GM12878 (cell line): ENCODE data around the gene RAP2C. TPM values are rescaled to one million over a fixed set of nuclear protein-coding genes. Genes with fewer than 3 reads are reported as not detected.

ENCODE experiments used
- ATAC-seq: fragments of 200-7000 bp; cut with Tn5 transposase; 3 replicates; pipeline ENCODE4 v1.9.1; 2020; ENCODE audit warnings: mild to moderate bottlenecking, moderate library complexity
- BruUV-seq: library from RNA; stranded (reverse); fragments of 400-500 nt; replicated peaks from 2 replicates; lab custom pipeline; 2021; lab: Mats Ljungman, UMichigan
- CTCF ChIA-PET: fragments of 300-600 bp; sonication (Branson Sonifier 250); formaldehyde crosslinking; extraction: SDS; loops from one replicate; lab custom pipeline; 2021; ENCODE audit warnings: inconsistent platforms; lab: Yijun Ruan, JAX
- POLR2A ChIA-PET: fragments of 350-600 bp; formaldehyde crosslinking; extraction: SDS; loops from one replicate; lab custom pipeline; 2021; ENCODE audit warnings: inconsistent platforms; lab: Charles Lee
- RAD21 ChIA-PET: fragments of 300-600 bp; sonication (Branson Sonifier 250); formaldehyde crosslinking; loops from one replicate; lab custom pipeline; 2023; ENCODE audit warnings: antibody characterized with exemption; ENCODE audit not compliant: unreplicated experiment; lab: Charles Lee
- SMC1A ChIA-PET: fragments of 300-600 bp; sonication (Branson Sonifier 250); formaldehyde crosslinking; loops from one replicate; lab custom pipeline; 2023; ENCODE audit not compliant: unreplicated experiment, uncharacterized antibody; lab: Charles Lee
- DNase-seq: peaks from one replicate; pipeline ENCODE4 v3.0.0-alpha.2; 2011; ENCODE audit warnings: low read depth, low spot score
- FAIRE-seq: peaks from 3 replicates; lab custom pipeline; 2011; peaks lifted over from hg19 to GRCh38; lab: Jason Lieb, UNC
- H2AFZ ChIP-seq: 2 replicates; pipeline ENCODE4 v1.6.0; 2011; ENCODE audit warnings: low read depth, low read length, control low read depth; ENCODE audit not compliant: control insufficient read depth
- H3K27ac ChIP-seq: 2 replicates; pipeline ENCODE4 v1.5.1; 2011; ENCODE audit warnings: control low read depth; ENCODE audit not compliant: control insufficient read depth, insufficient read depth
- H3K27me3 ChIP-seq, 2 experiments: replicated peaks in 1 of 2; 2 replicates each; pipeline versions ENCODE4 v1.6.0 to v1.6.1; 2011; ENCODE audit warnings: low read length in 1 of 2; ENCODE audit not compliant: control insufficient read depth in 2 of 2, insufficient read depth in 2 of 2
- H3K36me3 ChIP-seq, 2 experiments: 2 replicates each; pipeline ENCODE4 v1.5.1; 2011; ENCODE audit warnings: low read length in 1 of 2; ENCODE audit not compliant: control insufficient read depth in 2 of 2, insufficient read depth in 2 of 2
- H3K4me1 ChIP-seq: 2 replicates; pipeline ENCODE4 v1.6.1; 2011; ENCODE audit warnings: mild to moderate bottlenecking, low read length, moderate library complexity, mixed read lengths; ENCODE audit not compliant: control insufficient read depth, insufficient read depth
- H3K4me2 ChIP-seq: 2 replicates; pipeline ENCODE4 v1.6.0; 2011; ENCODE audit warnings: control low read depth; ENCODE audit not compliant: control insufficient read depth, insufficient read depth
- H3K4me3 ChIP-seq: fragments of 200-600 bp; sonication (generic); 2 replicates; pipeline ENCODE4 v1.5.1; 2016
- H3K79me2 ChIP-seq: 2 replicates; pipeline ENCODE4 v1.6.0; 2011; ENCODE audit warnings: low read length; ENCODE audit not compliant: control insufficient read depth, insufficient read depth
- H3K9ac ChIP-seq: 2 replicates; pipeline ENCODE4 v1.8.0; 2011; ENCODE audit warnings: low read length, control low read depth, mixed read lengths; ENCODE audit not compliant: control insufficient read depth, insufficient read depth
- H3K9me3 ChIP-seq: replicated peaks from 3 replicates; pipeline ENCODE4 v1.5.1; 2011; ENCODE audit warnings: mild to moderate bottlenecking, low read length; ENCODE audit not compliant: control insufficient read depth, insufficient read depth
- H4K20me1 ChIP-seq: 2 replicates; pipeline ENCODE4 v1.6.0; 2011; ENCODE audit not compliant: control insufficient read depth, insufficient read depth
- CBFB ChIP-seq: IDR thresholded peaks from 2 replicates; pipeline ENCODE4 v1.6.1; 2016; ENCODE audit warnings: antibody characterized with exemption, low read depth
- CREM ChIP-seq: IDR thresholded peaks from 2 replicates; pipeline ENCODE4 v1.6.1; 2014; ENCODE audit warnings: antibody characterized with exemption, low read depth
- EED ChIP-seq: sonication (generic); IDR thresholded peaks from 2 replicates; pipeline ENCODE4 v1.6.1; 2016; ENCODE audit warnings: antibody characterized with exemption, low read depth
- EZH2 ChIP-seq: IDR thresholded peaks from 2 replicates; pipeline ENCODE4 v1.6.1; 2012; ENCODE audit warnings: low read depth, mild to moderate bottlenecking, control low read depth, inconsistent platforms, low read length, borderline replicate concordance; ENCODE audit not compliant: control insufficient read depth
- KDM1A ChIP-seq: fragments of 200-600 bp; sonication (generic); IDR thresholded peaks from 2 replicates; pipeline ENCODE4 v1.6.1; 2016; ENCODE audit warnings: borderline replicate concordance
- KLF5 ChIP-seq: fragments of 450-650 bp; IDR thresholded peaks from 2 replicates; pipeline ENCODE4 v1.6.1; 2014; ENCODE audit warnings: mild to moderate bottlenecking; ENCODE audit not compliant: partially characterized antibody
- MTA3 ChIP-seq: IDR thresholded peaks from 2 replicates; pipeline ENCODE4 v1.6.1; 2012; ENCODE audit warnings: low read length, inconsistent platforms, borderline replicate concordance
- MXI1 ChIP-seq: fragments of 150-350 bp; IDR thresholded peaks from 2 replicates; pipeline ENCODE4 v1.6.1; 2011; ENCODE audit warnings: low read depth, mild to moderate bottlenecking, inconsistent platforms, low read length, improper control_type of control experiment
- RB1 ChIP-seq: fragments of 450-650 bp; formaldehyde crosslinking; IDR thresholded peaks from 2 replicates; pipeline ENCODE4 v1.6.1; 2017; ENCODE audit warnings: mild to moderate bottlenecking, borderline replicate concordance
- RFX5 ChIP-seq: IDR thresholded peaks from 2 replicates; pipeline ENCODE4 v1.6.1; 2011; ENCODE audit warnings: low read depth, low read length, improper control_type of control experiment
- SIX5 ChIP-seq: IDR thresholded peaks from 2 replicates; pipeline ENCODE4 v1.6.1; 2011; ENCODE audit warnings: mild to moderate bottlenecking, low read depth, low read length, moderate library complexity; ENCODE audit not compliant: severe bottlenecking
- SREBF1 ChIP-seq: IDR thresholded peaks from 2 replicates; pipeline ENCODE4 v1.6.1; 2012; ENCODE audit warnings: mild to moderate bottlenecking, low read length
- SRF ChIP-seq, 2 experiments: IDR thresholded peaks; 2 replicates each; pipeline ENCODE4 v1.6.1; 2011; ENCODE audit warnings: low read depth in 2 of 2, low read length in 2 of 2, mild to moderate bottlenecking in 1 of 2, moderate library complexity in 1 of 2
- YY1 ChIP-seq: IDR thresholded peaks from 2 replicates; pipeline ENCODE4 v1.6.1; 2011; ENCODE audit warnings: low read depth, mild to moderate bottlenecking, low read length
- ZNF24 ChIP-seq: fragments of 450-650 bp; IDR thresholded peaks from 2 replicates; pipeline ENCODE4 v1.6.1; 2017; ENCODE audit warnings: antibody characterized with exemption, mild to moderate bottlenecking
- ZNF622 ChIP-seq: fragments of 450-650 bp; IDR thresholded peaks from 2 replicates; pipeline ENCODE4 v1.6.1; 2017; ENCODE audit warnings: mild to moderate bottlenecking, inconsistent platforms
- ZZZ3 ChIP-seq: IDR thresholded peaks from 2 replicates; pipeline ENCODE4 v1.6.1; 2011; ENCODE audit warnings: low read depth; ENCODE audit not compliant: control insufficient read depth, insufficient read length
- in situ Hi-C: fragments of 300-500 bp; cut with MboI; formaldehyde crosslinking; loops from 9 replicates; pipeline ENCODE4 v1.14.3; 2018; ENCODE audit warnings: mixed read lengths
- intact Hi-C: fragments of 100-400 bp; cut with micrococcal nuclease; formaldehyde crosslinking; loops from one replicate; pipeline ENCODE4 v1.14.2; 2022; ENCODE audit not compliant: unreplicated experiment
- polyA plus RNA-seq, 11 experiments: library from polyadenylated mRNA; depleted of rRNA in 4 of 11; unstranded in 6 of 11; stranded (reverse) in 5 of 11; fragments of >200 nt; fragmentation: Nextera tagmentation in 4 of 11; fragmentation: Illumina TruSeq in 1 of 11; extraction: Ambion mirVana in 4 of 11; extraction: Trizol in 1 of 11; gene quantifications; 1 replicate in 1 of 11; 2 replicates in 10 of 11; pipeline versions ENCODE4 v1.2.1 to v1.2.3, GENCODE V29; 2011 to 2016; ENCODE audit warnings: inconsistent platforms in 2 of 11, missing spikeins in 2 of 11, low read depth in 1 of 11
- total RNA-seq, 4 experiments: library from RNA; depleted of rRNA in 3 of 4; stranded (reverse); fragments of >200 nt in 3 of 4; fragmentation: Illumina TruSeq in 1 of 4; extraction: Trizol in 1 of 4; gene quantifications; 2 replicates each; pipeline versions ENCODE4 v1.2.1 to v1.2.3, GENCODE V29; 2013 to 2021
- TF ChIP-seq, protein P1 (sequence below): IDR thresholded peaks from 2 replicates; pipeline ENCODE4 v1.6.1; 2011; ENCODE audit warnings: borderline replicate concordance, low read depth, mild to moderate bottlenecking, moderate library complexity, mixed read lengths, low read length; ENCODE audit not compliant: insufficient read depth; ENCODE audit errors: extremely low read length
- TF ChIP-seq, protein P2 (sequence below): fragments of 150-350 bp; IDR thresholded peaks from 2 replicates; pipeline ENCODE4 v1.6.1; 2014; ENCODE audit warnings: mild to moderate bottlenecking, low read depth, low read length
- TF ChIP-seq, protein P3 (sequence below): IDR thresholded peaks from 2 replicates; pipeline ENCODE4 v1.6.1; 2012; ENCODE audit warnings: low read depth, low read length, improper control_type of control experiment
- TF ChIP-seq, protein P4 (sequence below): IDR thresholded peaks from 2 replicates; pipeline ENCODE4 v1.6.1; 2012; ENCODE audit warnings: low read depth, low read length, improper control_type of control experiment

RAP2C gene
- total and polyA plus RNA-seq, 10 of the 15 experiments (the other 5 are each of a cell fraction or from before 2014, with no cell fraction given): 17.1 to 32.1 (median 25.4) TPM

DNA sequence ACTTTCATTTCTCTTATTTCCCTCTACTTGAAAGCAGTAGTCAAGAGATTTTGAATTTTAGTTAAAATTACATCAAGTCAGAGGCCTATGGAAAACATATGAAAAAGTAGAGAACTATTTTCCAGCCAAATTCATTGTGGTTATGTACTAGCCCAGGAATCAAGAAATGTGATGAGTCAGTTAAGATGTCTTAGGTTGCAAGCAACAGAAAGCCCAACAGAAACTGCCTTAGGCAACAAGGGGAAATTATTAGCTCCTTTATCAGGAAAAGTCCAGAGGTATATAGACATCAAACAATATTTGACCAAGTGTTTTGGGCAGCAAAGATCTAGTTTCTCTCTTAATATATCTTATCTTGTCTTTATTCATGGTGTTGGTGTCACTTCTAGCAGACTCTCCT, 53.6 kb downstream of the RAP2C start (continued):
- TF ChIP-seq RFX5 (no peak), ZZZ3 (no peak)
- TF ChIP-seq, all 136 proteins: peak for 0

DNA sequence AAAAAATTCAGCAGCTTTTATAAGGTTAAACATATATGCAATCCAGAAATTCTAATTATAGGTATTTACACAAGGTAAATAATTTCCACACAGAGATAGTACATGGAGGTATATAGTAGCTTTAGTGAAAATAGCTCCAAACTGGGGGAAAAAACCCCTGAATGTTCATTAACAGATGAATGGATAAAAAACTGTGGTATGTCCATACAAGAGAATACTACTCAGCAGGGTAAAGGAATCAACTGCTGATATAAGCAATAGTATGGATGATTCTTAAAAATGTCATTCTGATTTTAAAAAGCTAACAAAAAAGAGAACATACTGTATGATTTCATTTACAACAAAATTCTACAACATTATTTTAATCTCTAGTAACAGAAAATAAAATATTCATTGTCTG, 54.2 kb downstream of the RAP2C start:
- CTCF ChIA-PET: no interaction called here
- intact Hi-C loops (no loop called here), in situ Hi-C loops (no loop called here)
- H4K20me1 ChIP-seq: no peaks in the 10 kb centered on the region
- POLR2A ChIA-PET: no interaction called here
- H3K36me3 ChIP-seq: no peaks in the 10 kb centered on the region
- no peak overlapping the region for H2AFZ ChIP-seq
- H3K27ac ChIP-seq: no peak overlapping the region
- H3K9ac ChIP-seq: no peak overlapping the region
- no peak overlapping the region for H3K4me3 ChIP-seq
- ATAC-seq (no peak), DNase-seq (no peak), FAIRE-seq (no peak)
- no peaks in the 10 kb centered on the region for H3K79me2 ChIP-seq
- H3K4me1 ChIP-seq: no peaks in the 10 kb centered on the region
- no peak overlapping the region for H3K4me2 ChIP-seq
- H3K27me3 ChIP-seq: peaks cover 0 to 3% of the 10 kb centered on the region in 2 experiments; a peak in 1 of 4 replicates
- no peaks in the 10 kb centered on the region; the same call in 2 of the 3 replicates for H3K9me3 ChIP-seq
- TF ChIP-seq, protein P1, sequence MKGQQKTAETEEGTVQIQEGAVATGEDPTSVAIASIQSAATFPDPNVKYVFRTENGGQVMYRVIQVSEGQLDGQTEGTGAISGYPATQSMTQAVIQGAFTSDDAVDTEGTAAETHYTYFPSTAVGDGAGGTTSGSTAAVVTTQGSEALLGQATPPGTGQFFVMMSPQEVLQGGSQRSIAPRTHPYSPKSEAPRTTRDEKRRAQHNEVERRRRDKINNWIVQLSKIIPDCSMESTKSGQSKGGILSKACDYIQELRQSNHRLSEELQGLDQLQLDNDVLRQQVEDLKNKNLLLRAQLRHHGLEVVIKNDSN: no peak
- no peak for TF ChIP-seq KLF5
- TF ChIP-seq, protein P2, sequence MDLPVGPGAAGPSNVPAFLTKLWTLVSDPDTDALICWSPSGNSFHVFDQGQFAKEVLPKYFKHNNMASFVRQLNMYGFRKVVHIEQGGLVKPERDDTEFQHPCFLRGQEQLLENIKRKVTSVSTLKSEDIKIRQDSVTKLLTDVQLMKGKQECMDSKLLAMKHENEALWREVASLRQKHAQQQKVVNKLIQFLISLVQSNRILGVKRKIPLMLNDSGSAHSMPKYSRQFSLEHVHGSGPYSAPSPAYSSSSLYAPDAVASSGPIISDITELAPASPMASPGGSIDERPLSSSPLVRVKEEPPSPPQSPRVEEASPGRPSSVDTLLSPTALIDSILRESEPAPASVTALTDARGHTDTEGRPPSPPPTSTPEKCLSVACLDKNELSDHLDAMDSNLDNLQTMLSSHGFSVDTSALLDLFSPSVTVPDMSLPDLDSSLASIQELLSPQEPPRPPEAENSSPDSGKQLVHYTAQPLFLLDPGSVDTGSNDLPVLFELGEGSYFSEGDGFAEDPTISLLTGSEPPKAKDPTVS: no peak
- TF ChIP-seq, protein P3, sequence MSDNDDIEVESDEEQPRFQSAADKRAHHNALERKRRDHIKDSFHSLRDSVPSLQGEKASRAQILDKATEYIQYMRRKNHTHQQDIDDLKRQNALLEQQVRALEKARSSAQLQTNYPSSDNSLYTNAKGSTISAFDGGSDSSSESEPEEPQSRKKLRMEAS: no peak
- TF ChIP-seq ZNF24: no peak
- TF ChIP-seq SIX5: no peak
- TF ChIP-seq MTA3: no peak
- TF ChIP-seq ZNF622: no peak
- no peak for TF ChIP-seq YY1
- TF ChIP-seq EED: no peak
- no peak for TF ChIP-seq SREBF1
- TF ChIP-seq CBFB: no peak
- TF ChIP-seq EZH2: no peak
- TF ChIP-seq, protein P4, sequence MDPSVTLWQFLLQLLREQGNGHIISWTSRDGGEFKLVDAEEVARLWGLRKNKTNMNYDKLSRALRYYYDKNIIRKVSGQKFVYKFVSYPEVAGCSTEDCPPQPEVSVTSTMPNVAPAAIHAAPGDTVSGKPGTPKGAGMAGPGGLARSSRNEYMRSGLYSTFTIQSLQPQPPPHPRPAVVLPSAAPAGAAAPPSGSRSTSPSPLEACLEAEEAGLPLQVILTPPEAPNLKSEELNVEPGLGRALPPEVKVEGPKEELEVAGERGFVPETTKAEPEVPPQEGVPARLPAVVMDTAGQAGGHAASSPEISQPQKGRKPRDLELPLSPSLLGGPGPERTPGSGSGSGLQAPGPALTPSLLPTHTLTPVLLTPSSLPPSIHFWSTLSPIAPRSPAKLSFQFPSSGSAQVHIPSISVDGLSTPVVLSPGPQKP: no peak
- TF ChIP-seq SRF (IDR thresholded peaks at IDR 0.05; ENCODE audit: low read depth in 2 of 2, low read length in 2 of 2): no peak
- TF ChIP-seq RB1: no peak
- no peak for TF ChIP-seq CREM
- TF ChIP-seq MXI1: no peak
- no peak for TF ChIP-seq KDM1A
- SMC1A ChIA-PET: interaction anchor here (1.1 kb wide), 1 partner anchor 13 kb away, joined by 3 read pairs; no protein-coding TSS in a partner anchor
- BruUV-seq: no TSS peak
- RAD21 ChIA-PET: no interaction called here
